Ovary (tissue), 9 donors: ENCODE measurements around the gene MAP4K2. TPM values are rescaled to one million over a fixed set of nuclear protein-coding genes. Genes with fewer than 3 reads are reported as not detected.

Experiments used
- DNase-seq, 5 donors: peaks; one replicate each; pipeline ENCODE4 v3.0.0-alpha.2; 2019 to 2020
- H3K27ac ChIP-seq, 2 donors: fragments of 200-600 bp; one replicate each; pipeline versions ENCODE4 v1.5.1 to v1.8.0; 2019 to 2022
- H3K27me3 ChIP-seq: fragments of 200-600 bp; one replicate; pipeline ENCODE4 v1.8.0; 2022
- H3K36me3 ChIP-seq: fragments of 200-600 bp; sonication (generic); one replicate; pipeline ENCODE4 v1.5.1; 2019
- H3K4me1 ChIP-seq: one replicate; pipeline ENCODE4 v1.8.1; 2013; ENCODE audit warnings: mild to moderate bottlenecking, moderate library complexity; ENCODE audit not compliant: insufficient read depth
- H3K4me3 ChIP-seq: fragments of 200-600 bp; sonication (generic); one replicate; pipeline ENCODE4 v1.5.1; 2017
- H3K9me3 ChIP-seq, 2 donors: fragments of 200-600 bp in 1 of 2; sonication (generic) in 1 of 2; one replicate each; pipeline versions ENCODE4 v1.5.1 to v1.8.1; 2013 to 2019; ENCODE audit warnings: mild to moderate bottlenecking in 1 of 2, moderate library complexity in 1 of 2
- EP300 ChIP-seq: sonication (generic); formaldehyde crosslinking; IDR thresholded peaks from one replicate; pipeline ENCODE4 v1.6.1; 2017; ENCODE audit warnings: antibody characterized with exemption
- POLR2A ChIP-seq: fragments of 450-650 bp; IDR thresholded peaks from one replicate; pipeline ENCODE4 v1.6.1; 2017; ENCODE audit warnings: antibody characterized with exemption, mild to moderate bottlenecking, moderate library complexity
- WGBS, 3 donors: extraction: QIAGEN DNeasy Blood & Tissue Kit in 1 of 3; methylation state at CpG; one replicate each; pipeline versions ENCODE4 v1.1.5 to v1.1.7; 2013 to 2017; 5-methylcytosine and 5-hydroxymethylcytosine counted together
- intact Hi-C, 4 donors: fragments of 100-400 bp; cut with DNase I; formaldehyde crosslinking; loops; one replicate each; pipeline versions ENCODE4 v1.11.0 to v1.15.1; 2022 to 2023
- polyA plus RNA-seq, 2 donors: library from polyadenylated mRNA; stranded (reverse); fragments of 200-250 nt in 1 of 2; fragments of 350-450 nt in 1 of 2; fragmentation: Illumina TruSeq in 1 of 2; extraction: RNeasy Lipid Tissue Mini Kit (QIAGEN cat#74804) in 1 of 2; gene quantifications; one replicate each; pipeline ENCODE4 v1.2.3, GENCODE V29; 2013 to 2014
- total RNA-seq, 7 donors: library from RNA; depleted of rRNA in 2 of 7; stranded (reverse); fragments of >200 nt in 2 of 7; fragmentation: NEBNext Ultra II Directional in 3 of 7; extraction: Animal tissue kit (Norgen Biotek cat#: 25700) in 3 of 7; gene quantifications; one replicate each; pipeline versions ENCODE4 v1.1.0 to v1.2.4, GENCODE V29; 2016 to 2023
- TF ChIP-seq, protein P1 (sequence below), 3 donors: fragments of 450-650 bp in 2 of 3; fragments of 200-600 bp in 1 of 3; IDR thresholded peaks; one replicate each; pipeline versions ENCODE4 v1.5.1 to v1.8.0; 2016 to 2022; ENCODE audit warnings: antibody characterized with exemption in 3 of 3, mild to moderate bottlenecking in 1 of 3
- donor health status: DM: no; HTN: no; CAD: no; lungs with moderate emphysema.
- donor health status: DM: no; HTN: no; CAD: no.
- donor health status: Bipolar disorder and iron deficiency.
- donor health status: DM: yes; HTN: yes; CAD: no.
- donor health status: DM: no; HTN: no; CAD: no.
- donor health status: DM: yes; HTN: yes; CAD: no.

The MAP4K2 gene
- total and polyA plus RNA-seq, 9 donors, result 2.3 to 15.5 (median 11.4) TPM

DNA sequence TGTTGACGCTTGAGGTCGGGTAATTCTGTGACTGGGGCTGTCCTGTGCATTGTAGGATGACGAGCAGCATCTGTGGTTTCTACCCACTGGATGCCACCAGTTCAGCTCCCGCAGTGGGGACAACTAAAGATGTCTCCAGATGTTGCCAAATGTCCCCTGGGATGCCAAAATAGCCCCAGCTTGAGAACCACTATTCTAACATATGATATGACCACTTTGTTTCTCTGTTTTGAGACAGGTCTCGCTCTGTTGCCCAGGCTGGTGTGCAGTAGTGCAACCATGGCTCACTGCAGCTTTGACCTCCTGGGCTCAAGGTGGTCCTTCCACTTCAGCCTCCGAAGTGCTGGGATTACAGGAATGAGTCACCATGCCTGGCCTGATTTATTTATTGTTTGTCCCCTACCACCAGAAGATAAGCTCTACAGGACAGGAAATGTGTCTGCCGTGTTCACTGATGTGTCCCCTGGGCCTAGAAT is 11.7 kb upstream of the MAP4K2 start:
- Histone ChIP-seq H3K4me3 (no peak overlapping the region), H3K27me3 (no peaks in the 10 kb centered on the region), H3K4me1 (no peaks in the 10 kb centered on the region), H3K36me3 (no peaks in the 10 kb centered on the region), H3K27ac (no peak overlapping the region), H3K9me3 (no peaks in the 10 kb centered on the region)
- intact Hi-C loops, result no loop called here
- WGBS, 3 donors, result 70 to 72% (median 71%) methylated on average over 7 of the region's 7 CpGs
- no peak for TF ChIP-seq POLR2A
- TF ChIP-seq EP300, result no peak
- TF ChIP-seq, protein P1, sequence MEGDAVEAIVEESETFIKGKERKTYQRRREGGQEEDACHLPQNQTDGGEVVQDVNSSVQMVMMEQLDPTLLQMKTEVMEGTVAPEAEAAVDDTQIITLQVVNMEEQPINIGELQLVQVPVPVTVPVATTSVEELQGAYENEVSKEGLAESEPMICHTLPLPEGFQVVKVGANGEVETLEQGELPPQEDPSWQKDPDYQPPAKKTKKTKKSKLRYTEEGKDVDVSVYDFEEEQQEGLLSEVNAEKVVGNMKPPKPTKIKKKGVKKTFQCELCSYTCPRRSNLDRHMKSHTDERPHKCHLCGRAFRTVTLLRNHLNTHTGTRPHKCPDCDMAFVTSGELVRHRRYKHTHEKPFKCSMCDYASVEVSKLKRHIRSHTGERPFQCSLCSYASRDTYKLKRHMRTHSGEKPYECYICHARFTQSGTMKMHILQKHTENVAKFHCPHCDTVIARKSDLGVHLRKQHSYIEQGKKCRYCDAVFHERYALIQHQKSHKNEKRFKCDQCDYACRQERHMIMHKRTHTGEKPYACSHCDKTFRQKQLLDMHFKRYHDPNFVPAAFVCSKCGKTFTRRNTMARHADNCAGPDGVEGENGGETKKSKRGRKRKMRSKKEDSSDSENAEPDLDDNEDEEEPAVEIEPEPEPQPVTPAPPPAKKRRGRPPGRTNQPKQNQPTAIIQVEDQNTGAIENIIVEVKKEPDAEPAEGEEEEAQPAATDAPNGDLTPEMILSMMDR (IDR thresholded peaks at IDR 0.05), result no peak
- DNase-seq, result no peak

DNA sequence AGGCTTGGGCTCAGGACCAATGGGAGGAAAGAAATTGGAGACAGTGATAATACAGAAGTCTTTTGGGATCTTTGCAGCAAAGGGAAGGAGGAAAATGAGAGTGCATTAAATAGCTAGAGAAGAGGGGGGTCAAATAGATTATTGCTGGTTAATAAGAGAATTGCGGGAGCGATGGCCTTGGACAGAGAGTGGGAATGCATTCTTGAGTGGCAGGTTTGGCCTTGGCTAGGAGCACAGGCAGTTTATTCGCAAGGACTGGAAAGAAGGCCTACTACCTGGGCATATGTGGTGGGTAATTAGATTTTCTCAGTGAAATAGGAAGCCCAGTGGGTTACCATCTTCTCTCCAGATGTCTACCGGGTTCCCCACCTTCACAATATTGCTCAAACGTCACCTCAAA is 10.8 kb upstream of the MAP4K2 start:
- Histone ChIP-seq H3K36me3 (no peaks in the 10 kb centered on the region), H3K9me3 (no peaks in the 10 kb centered on the region), H3K27ac (no peak overlapping the region), H3K27me3 (no peaks in the 10 kb centered on the region), H3K4me1 (peaks cover 5% of the 10 kb centered on the region), H3K4me3 (no peak overlapping the region)
- DNase-seq, result no peak
- 36 to 46% (median 37%) methylated on average over 5 of the region's 5 CpGs for WGBS, 3 donors
- intact Hi-C loops, result no loop called here
- TF ChIP-seq POLR2A (no peak), EP300 (no peak)
- TF ChIP-seq, protein P1 (IDR thresholded peaks at IDR 0.05), result no peak

DNA sequence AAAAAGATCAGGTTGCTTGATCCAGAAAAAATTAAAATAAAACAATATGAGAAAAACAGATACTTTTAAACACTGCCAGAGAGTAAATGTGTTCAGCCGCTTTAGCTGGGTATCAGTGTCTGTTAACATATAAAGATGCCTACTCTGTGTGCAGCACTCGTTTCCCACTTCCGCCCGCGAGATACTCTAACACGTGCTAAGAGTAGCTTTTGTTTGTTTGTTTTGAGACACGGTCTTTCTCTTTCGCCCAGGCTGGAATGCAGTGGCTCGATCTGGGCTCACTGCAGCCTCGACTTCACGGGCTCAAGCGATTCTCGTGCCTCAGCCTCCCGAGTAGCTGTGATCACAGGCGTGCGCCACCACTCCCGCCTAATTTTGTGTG is 7.9 kb upstream of the MAP4K2 start:
- Histone ChIP-seq H3K4me3 (peak overlapping the region; percentile 88), H3K27me3 (no peaks in the 10 kb centered on the region), H3K36me3 (no peaks in the 10 kb centered on the region), H3K4me1 (peaks cover 5% of the 10 kb centered on the region), H3K27ac (no peak overlapping the region), H3K9me3 (no peaks in the 10 kb centered on the region)
- 40 to 58% (median 43%) methylated on average over 17 of the region's 17 CpGs for WGBS, 3 donors
- TF ChIP-seq EP300 (no peak), POLR2A (no peak)
- TF ChIP-seq, protein P1 (IDR thresholded peaks at IDR 0.05), result no peak
- intact Hi-C loops, result no loop called here
- DNase-seq, result peak in 1 of 5 donors; percentile 49

DNA sequence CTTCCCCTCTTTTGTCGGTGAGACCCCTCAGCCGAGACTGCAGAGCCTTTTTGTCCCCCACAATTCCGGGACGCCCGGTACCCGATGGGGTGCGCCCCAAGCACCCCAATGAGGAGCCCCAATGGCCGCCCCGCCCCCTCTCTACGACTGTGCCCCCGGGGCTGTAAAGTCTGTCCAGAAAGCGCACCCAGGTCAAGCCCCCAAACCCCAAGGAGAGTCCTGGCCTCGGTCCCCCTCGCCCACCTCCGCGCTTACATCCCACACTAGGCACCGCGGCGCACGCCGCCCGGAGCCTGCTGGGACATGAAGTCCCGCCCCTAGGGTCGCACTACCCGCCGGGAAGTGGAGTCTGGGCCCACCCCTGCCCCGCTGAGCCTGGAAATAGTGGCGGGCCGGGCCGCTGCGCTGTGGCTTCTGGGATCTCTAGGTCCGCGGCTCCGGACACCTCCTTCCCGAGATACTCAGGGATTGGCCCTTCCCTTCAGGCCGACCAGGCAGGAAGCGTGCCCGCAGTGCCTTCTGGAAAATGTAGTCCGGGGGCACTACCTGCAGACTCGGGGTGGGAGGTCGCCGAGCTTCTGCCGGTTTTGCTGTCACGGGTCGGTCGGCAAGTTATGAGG is 7.4 kb upstream of the MAP4K2 start, which contains the start of gene MEN1:
MEN1 (minus strand) TSS at position 281 of the 620 bp plus-strand sequence. CDS start 442 bp downstream, outside the sequence.
- TF ChIP-seq POLR2A (peak; percentile 38), EP300 (no peak)
- H3K9me3 ChIP-seq, result no peaks in the 10 kb centered on the region
- H3K27ac ChIP-seq, result peak within 1 kb of the TSS in 1 of 2 donors; percentile 41
- intact Hi-C loops, result no loop called here
- H3K4me1 ChIP-seq, result peaks cover 5% of the 10 kb centered on the region
- H3K4me3 ChIP-seq, result peak within 1 kb of the TSS; percentile 88
- peak; percentile 93 to 96 (median 94) for DNase-seq
- H3K36me3 ChIP-seq, result no peaks in the 10 kb centered on the region
- WGBS, 3 donors, result 0 to 1% (median 1%) methylated on average over 37 to 46 of the region's 46 CpGs
- no peaks in the 10 kb centered on the region for H3K27me3 ChIP-seq

DNA sequence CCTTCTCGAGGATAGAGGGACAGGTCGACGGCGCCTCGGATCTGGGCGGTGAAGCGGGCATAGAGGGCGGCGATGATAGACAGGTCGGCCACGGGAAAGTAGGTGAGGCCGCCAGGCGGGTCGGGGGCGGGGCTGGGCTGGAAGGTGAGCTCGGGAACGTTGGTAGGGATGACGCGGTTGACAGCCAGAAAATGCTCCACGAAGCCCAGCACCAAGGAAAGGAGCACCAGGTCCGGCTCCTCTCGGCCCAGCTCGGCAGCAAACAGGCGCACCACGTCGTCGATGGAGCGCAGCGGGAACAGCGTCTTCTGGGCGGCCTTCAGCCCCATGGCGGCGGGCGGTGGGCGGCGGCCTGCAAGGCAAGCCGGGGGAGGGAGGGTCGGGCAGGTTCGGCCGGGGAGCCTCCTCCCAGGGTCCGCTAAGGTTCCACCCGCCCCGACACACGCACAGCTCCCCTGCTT is 6.8 kb upstream of the MAP4K2 start:
- no peaks in the 10 kb centered on the region for H3K27me3 ChIP-seq
- H3K4me1 ChIP-seq, result peaks cover 5% of the 10 kb centered on the region
- no peak for DNase-seq
- peak overlapping the region in 1 of 2 donors; percentile 41 for H3K27ac ChIP-seq
- intact Hi-C loops, result no loop called here
- no peaks in the 10 kb centered on the region for H3K9me3 ChIP-seq
- TF ChIP-seq POLR2A (no peak), EP300 (no peak)
- TF ChIP-seq, protein P1 (IDR thresholded peaks at IDR 0.05), result no peak
- WGBS, 3 donors, result 3% methylated on average over 34 to 44 of the region's 44 CpGs
- no peaks in the 10 kb centered on the region for H3K36me3 ChIP-seq
- H3K4me3 ChIP-seq, result peak overlapping the region; percentile 88
